Stromal cell of bone marrow (primary cell): ENCODE data around the gene CIRBP.
A peak's percentile ranks its signal among the peaks of the same experiment; 100 is the strongest.
"Not testable (repeated sequence)": the region's sequence is repeated elsewhere in the genome, so short reads cannot be mapped to it uniquely, and the experiment has no call there.

Experiments
- DNase-seq: peaks from one replicate; pipeline ENCODE4 v3.0.0-alpha.2; 2012; ENCODE audit warnings: low read depth

CIRBP gene

DNA sequence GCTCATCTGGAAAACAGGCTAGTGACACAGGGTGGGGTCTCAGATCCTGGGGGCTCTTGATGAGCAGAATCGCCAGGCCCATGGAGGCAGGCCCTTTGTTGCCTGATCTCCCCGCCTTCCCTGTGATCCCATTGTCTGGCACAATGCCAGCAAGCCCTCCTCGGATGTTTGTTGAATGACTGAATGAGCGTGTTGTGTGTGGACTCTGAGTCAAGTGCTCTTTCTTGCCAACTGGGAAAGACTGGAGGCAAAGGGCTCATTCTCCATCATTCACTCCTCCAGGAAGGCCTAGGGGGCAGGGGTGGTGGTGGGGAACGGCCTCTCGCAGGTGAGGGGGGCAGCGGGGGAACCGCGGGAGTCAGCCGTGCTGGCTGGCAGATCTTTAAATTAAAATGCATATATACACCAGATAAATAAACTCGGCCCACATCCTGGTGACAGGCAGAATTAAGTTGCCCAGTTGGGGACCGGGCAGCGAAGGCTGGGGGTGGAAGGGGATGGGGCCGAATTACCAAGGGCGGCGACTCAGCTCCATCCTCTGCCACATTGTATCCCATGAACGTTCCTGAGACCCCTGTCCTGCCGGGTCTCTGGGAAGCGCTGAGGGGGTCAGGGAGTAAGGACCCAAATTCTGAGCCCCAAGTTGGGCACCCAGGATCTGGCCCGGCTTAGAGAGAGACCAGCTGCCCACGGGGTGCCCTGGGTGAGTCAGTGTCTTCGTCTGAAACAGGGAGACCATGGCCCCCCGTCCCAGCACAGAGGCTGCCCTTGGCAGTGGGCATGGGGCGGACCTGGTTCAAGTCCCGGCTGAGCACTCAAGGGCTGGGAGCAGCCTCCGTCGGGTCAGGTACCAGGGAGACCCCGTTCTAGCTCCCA, 41.1 kb downstream of the CIRBP start:
- DNase-seq = no peak

- DNase-seq = no peak
Observed at GRCh38 chr19:1310853-1311180, 41.7 kb downstream of the CIRBP start.

GRCh38 chr19:1311543-1312091, 42.5 kb downstream of the CIRBP start:
- DNase-seq = no peak

- DNase-seq = no peak
Observed at GRCh38 chr19:1312767-1313694, 43.9 kb downstream of the CIRBP start.

- DNase-seq = no peak
Observed at GRCh38 chr19:1313695-1314613, 44.8 kb downstream of the CIRBP start.

DNA sequence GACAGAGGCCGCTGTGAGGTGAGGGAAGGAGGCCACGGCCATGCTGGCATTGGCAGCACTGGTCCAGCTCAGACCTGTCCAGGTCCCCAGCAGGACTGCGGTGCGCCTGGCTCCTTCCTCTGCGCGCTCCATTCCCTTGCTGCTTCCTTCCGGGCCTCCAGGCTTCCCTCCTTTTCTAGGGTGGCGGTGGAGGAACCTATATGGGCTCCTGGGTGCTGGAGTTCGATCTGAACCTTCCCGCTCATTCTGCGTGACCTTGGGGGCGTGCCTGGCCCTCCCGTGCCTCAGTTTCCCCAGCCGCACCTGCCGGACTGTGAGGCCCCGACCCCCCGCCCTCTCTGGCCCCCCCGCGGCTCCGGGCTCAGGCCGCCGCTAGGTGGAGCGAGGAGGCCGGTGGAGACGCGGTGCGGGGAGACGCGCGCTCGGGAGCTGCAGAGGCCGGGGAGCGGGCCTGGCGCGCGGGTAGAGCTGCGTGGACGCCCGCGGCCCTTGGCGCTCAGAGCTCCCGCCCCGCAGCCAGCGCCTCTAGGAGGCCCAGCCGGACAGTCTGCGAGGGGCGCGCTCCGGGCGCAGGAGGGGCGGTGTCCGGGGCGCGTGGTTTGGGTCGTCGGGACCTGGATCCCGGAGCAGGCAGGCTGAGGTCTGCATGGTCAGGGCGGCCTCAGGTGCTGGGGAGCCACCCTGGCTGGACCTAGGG, 46.5 kb downstream of the CIRBP start:
- peak; percentile 22 for DNase-seq

- no peak for DNase-seq
Observed at GRCh38 chr19:1316466-1316865, 47.3 kb downstream of the CIRBP start.

DNA sequence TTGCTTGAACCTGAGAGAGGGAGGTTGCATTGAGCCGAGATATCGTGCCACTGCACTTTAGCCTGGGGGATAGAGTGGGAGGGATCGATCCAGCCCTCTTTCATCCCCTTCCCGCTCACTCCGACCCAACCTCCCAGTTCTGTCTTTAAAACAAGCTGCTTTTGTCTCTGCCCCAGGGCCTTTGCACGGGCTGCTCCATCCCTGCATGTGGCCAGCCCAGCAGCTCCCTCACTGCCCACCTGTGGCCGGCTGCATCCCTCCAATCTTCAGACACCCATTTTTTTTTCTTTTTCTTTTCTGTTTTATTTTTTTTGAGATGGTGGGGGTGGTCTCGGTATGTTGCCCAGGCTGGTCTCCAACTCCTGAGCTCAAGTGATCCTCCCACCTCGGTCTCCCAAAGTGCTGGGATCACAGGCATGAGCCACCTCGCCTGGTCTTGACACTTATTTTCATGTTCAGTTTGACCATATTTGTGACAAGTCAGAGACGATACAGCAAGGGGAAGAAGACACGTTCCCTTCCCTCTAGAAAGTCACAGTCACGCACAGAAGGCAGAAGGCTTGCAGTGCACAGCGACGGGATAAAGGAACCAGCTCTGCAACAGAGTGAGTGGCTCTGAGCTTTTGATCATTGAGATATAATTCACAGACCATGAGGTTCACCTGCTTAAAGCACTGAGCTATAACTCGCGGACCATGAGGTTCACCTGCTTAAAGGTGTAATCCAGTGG, 48.3 kb downstream of the CIRBP start:
- no peak for DNase-seq

GRCh38 chr19:1318678-1319471, 49.7 kb downstream of the CIRBP start:
- no peak for DNase-seq

GRCh38 chr19:1320282-1320650, 51.1 kb downstream of the CIRBP start:
- not testable (repeated sequence) for DNase-seq

- DNase-seq = no peak
Observed at GRCh38 chr19:1321539-1321938, 52.4 kb downstream of the CIRBP start.

GRCh38 chr19:1322198-1322981, 53.3 kb downstream of the CIRBP start:
- no peak for DNase-seq

DNA sequence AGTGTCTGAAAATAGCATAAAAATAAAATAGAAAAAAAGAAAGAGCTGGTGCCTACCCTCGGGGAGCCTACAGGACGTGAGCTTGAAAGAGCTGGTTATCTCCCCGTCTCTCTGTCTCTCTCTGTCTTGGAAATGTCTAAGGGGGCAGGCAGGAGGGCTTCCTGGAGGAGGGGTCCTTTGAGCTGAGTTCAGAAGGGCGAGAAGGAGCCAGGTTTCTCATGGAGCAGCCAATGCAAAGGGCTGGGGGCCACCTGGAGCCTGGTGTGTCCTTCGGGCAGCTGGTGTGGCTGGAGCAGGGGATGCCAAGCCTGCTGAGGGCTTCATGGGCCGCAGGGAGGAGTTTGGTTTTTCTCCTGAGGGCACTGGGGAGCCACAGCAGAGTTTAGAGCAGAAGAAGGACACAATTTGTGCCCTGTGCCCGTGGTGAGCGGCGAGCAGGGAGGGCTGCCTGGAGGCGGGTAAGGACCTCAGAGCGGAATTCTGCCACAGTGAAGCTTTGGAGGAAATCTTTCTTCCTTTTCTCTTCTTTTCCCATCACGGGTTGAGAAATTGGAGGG, 55.2 kb downstream of the CIRBP start:
- DNase-seq = no peak
